Right ventricle myocardium inferior (tissue), 1 donor: Measurements from ENCODE around the gene NPB. TPM values are rescaled to one million over a fixed set of nuclear protein-coding genes. Genes with fewer than 3 reads are reported as not detected.
A peak's percentile ranks its signal among the peaks of the same experiment; 100 is the strongest.

Experiments used
- ATAC-seq: fragments of 200-7000 bp; cut with Tn5 transposase; one replicate; pipeline ENCODE4 v1.9.1; 2020; ENCODE audit warnings: mild to moderate bottlenecking, moderate library complexity
- DNase-seq: peaks from one replicate; pipeline ENCODE4 v3.0.0; 2021; ENCODE audit errors: missing footprints
- intact Hi-C: fragments of 100-400 bp; cut with DNase I; formaldehyde crosslinking; loops from one replicate; pipeline ENCODE4 v1.11.0; 2022
- total RNA-seq: library from RNA; stranded (reverse); fragmentation: NEBNext Ultra II Directional; extraction: Animal tissue kit (Norgen Biotek cat#: 25700); gene quantifications from one replicate; pipeline ENCODE4 v1.2.1, GENCODE V29; 2021
- donor health status: DM: no; HTN: yes; CAD: no; lungs with severe emphysema.

The NPB gene
- total RNA-seq, 1 donor from 2014 or later = 0.38 TPM

DNA sequence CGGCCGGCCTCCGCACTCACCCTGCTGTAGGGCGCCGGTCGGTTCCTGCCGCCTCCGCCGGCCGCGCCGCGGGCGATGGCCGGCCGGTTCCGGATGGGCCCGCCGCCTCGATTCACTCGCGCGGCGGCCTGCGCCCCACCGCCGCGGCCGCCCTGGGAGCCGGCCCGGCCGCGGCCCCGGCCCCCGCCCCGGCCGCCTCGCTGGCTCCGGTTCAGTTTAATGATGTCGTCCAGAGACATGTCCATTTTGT lies 10.8 kb upstream of the NPB start:
- intact Hi-C loops = no loop called here
- ATAC-seq = no peak
- DNase-seq = no peak

DNA sequence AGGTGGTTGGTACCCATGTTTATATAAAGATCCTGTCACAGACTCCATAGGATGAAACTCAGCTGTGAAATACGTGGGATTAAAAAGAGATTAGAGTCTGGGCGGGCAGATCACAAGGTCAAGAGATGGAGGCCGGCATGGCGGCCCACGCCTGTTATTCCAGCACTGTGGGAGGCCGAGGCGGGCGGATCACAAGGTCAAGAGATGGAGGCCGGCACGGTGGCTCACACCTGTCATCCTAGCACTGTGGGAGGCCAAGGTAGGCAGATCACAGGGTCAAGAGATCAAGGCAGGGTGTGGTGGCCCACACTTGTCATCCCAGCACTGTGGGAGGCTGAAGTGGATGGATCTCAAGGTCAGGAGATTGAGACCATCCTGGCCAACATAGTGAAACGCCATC lies 6.6 kb upstream of the NPB start:
- DNase-seq (no peak), ATAC-seq (no peak)
- intact Hi-C loops = no loop called here

DNA sequence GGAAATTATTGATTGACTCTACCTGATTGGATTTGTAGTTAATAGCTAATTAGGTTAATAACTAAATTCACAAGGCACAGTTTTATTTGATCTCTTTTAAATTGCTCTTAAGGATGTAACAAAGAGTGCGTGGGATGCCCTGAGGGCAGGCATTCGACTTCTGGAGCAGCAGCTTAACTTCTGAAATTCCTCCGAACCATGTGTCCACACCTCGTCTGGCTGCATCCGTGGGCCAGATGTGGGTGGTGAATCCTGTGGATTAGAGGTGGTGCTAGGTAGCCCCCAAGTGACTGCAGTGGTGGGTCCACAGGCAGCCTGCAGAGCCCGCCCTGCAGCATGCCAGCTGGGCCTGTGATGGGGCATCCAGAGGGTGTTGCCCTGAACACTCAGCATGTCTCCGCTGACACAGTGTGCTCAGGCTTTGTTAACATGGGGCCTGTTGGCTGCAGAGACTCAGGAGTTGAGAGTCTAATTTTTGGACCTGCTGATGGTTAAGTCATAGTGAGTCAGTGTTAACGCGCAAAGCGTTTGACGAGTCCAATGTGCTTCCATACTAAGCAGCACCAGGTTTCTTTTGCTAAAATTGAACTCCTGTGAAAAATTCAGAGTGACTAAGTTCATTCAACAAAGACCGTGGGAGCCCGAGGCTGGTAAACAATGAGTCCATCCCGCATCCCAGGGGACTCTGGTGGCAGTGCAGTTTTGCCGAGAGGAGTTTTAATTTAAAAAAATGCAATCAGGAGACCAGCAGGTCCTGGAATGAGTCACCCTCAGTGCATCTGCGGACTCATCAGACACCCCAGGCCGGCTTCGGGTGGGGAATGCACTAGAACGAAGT lies 3.8 kb upstream of the NPB start:
- DNase-seq (no peak), ATAC-seq (no peak)
- intact Hi-C loops = no loop called here

DNA sequence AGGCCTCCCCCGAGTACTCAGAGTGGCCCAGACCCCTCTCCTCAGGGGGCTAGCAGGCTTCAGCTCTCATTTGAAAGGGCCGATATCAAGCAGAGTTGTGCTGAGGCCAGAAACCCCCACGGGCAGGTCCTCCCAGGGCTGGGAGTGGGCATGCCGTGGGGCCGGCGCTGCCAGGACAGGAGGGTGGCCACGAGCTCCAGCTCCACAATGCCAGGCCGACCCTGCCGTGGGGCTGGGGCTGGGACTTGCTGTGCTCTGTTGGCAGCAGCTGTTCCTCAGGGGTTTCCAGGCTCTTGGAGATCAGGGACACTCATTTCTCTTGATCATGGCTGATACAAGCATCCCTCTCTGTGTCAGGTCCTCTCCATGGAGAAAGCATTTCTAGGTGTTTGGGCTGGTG lies 3.2 kb upstream of the NPB start:
- DNase-seq = no peak
- intact Hi-C loops = no loop called here
- ATAC-seq = no peak

DNA sequence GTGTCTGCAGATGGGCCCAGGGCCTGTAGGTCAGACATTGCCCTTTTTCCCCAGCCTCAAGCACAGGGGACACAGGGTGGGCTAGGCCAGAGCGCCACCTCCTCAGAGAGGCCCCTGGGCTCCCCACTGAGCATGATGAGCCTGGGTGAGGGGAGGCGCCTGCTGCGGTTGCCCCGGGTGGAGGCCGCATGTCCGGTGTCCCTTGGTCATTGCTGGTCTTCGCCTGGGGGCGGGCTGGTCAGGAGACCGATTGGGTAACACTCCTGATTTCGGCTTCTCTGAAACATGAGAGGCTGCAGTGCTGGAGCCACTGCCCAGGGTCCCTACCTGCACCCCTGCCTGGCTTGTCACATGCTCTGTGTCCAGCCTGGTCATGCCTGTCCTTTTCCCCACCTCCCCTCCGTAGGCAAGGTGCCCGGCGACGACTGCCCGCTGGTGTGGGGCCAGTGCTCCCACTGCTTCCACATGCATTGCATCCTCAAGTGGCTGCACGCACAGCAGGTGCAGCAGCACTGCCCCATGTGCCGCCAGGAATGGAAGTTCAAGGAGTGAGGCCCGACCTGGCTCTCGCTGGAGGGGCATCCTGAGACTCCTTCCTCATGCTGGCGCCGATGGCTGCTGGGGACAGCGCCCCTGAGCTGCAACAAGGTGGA lies 2.4 kb upstream of the NPB start:
- ATAC-seq (no peak), DNase-seq (no peak)
- intact Hi-C loops = no loop called here

DNA sequence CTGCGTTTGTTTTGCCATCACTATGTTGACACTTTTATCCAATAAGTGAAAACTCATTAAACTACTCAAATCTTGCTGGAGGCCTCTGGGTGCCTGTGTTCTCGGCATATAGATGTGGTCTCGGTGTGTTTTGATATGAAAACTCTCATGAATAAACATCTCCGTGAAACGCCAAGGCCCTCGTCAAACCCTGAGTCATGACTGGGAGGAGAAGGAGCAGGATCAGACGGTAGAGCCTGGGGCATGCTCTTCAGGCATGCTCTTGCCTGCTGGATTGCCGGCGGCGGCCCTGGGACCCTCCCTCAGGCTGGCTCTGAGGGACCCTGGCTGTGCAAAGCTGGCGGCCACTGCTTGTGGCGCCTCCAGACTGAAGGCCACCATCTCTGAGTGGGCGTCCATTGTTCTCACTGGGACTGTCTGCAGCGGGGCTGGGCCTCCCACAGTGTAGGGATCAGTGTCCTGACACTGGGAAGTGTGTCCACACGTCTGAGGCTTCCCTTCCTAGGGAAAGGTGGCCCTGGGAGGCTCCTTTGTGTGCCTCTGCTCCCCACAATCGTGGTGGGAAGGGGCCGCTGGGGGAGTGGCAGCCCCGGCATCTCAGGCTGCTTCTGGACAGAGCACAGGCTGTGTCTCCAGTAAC lies 1.7 kb upstream of the NPB start:
- no peak for ATAC-seq
- intact Hi-C loops = no loop called here
- no peak for DNase-seq

DNA sequence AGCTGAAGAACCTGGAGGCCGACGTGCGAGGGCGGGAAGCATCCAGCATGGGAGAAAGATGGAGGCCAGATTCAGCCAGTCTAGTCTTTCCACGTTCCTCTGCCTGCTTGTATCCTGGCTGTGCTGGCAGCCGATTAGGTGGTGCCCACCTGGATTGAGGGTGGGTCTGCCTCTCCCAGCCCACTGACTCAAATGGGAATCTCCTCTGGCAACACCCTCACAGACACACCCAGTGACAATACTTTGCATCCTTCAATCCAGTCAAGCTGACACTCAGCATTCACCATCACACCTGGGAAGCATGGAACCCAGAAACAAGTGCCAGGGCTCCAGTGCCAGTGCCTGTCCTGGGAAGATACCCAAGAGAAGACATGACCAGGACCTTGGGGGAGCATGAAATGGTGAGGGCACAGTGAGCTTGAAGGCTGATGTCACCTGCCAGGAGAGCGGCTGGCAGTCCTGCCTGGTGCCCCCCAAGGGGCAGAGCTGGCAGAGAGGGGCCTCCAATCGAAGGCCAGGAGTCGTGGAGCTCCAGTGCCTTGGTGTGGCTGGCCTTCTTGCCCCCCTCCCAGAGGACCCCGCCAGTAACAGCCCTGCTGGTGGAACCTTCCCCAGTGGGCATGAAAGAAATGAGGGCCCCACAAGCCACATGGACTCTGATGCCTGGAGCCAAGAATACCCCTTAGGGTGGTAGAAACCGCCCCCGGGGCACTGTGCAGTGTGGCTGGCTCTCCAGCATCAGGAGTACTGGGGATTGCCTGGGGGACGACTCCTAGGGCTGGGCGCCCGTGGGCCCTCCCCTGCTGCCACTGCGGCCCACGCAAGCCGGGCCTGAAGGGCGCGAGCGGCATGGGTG lies 643 bp upstream of the NPB start:
- ATAC-seq = no peak
- DNase-seq = no peak

DNA sequence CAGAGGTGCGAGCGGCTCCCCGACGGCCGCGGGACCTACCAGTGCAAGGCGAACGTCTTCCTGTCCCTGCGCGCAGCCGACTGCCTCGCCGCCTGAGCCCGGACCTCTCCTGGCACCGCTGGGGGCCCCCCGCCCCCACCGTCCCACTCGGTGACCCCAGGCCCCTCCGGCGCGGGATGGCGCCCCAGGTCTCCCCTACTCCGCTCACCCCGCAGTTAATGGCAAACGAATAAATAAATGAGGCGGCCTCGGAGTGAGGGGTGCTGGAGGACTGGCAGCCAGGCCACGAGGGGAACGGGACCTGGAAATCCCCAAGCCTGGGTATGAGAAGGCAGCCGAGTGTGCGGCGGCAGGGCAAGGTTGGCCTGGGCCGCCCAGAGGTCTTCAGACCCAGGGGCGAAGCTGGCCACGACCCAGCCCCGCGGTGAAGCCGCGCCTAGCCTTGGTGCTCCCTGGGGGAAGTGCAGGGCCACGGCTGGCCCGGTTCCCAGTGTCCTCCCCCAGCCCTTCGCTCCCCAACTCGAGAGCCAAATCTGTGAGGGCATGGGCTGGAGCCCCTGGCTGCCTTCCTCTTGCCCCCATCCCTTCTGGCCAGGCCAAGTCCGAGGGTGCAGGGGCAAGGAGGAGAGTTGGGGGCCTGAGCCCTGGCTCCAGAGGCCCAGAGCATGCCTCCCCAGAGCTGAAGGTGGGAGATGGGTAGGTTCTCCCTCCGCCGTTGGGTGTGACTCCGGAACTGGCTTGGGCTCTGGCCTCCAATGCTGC lies 796 bp downstream of the NPB start:
- intact Hi-C loops = no loop called here
- DNase-seq (no peak), ATAC-seq (peak; percentile 13)

More for the DNA sequence above, 643 bp upstream of the NPB start:
- intact Hi-C loops = no loop called here

DNA sequence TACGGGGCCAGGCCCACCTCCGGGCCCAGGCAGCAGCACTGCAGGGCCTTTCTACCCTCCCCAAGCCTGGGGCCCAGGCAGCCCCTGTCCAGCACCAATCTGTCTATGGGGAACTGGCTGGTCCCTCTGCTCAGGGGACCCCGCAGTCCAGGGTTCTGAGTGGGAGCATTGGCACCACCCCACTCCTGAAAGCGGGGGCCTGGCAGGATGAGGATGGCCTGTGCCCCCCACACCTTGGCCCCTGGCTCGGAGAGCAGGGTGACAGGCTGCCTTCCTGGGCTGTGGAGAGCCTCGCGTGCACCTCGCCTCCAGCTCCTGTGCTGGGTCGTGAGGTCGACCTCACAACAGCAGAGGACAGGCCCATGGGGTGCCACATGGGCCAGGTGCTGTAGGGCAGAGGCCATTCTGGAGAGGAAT lies 1.4 kb downstream of the NPB start:
- ATAC-seq = peak; percentile 2

DNA sequence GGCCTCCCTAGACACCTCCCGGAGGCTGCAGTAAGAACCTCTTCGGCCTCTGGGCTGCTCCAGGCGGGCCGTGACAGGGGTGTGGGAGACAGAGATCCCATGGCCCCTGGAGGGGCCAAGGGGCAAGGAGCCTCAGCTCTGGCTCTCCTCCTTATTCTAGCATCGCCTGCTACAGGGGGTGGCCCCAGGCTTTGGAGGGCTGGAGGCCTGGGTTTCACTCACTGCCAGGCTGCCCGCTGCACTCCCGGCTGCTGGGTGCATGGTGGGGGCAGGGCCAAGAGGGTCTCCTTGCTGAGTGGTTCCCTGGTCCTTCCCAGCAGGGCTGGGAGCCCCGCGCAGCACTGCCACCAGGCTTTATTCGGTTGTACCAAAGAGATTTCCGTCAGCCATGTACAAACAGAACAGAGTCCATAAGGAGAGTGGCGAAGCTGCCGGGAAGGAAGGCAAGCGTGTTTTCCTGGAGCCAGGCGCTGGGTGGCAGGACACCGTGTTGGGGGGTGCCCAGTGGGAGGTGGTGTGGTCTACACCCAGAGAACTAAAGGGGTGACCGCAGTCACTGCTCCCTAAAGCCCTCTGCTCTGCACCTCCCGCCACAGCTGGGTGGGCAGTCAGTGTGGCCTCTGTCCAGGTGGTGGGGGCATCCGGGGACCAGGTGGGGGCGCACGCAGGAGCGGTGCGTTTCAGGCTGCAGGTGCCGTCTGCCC lies 2.0 kb downstream of the NPB start:
- ATAC-seq (no peak), DNase-seq (no peak)
- intact Hi-C loops = no loop called here

More for the DNA sequence above, 1.4 kb downstream of the NPB start:
- DNase-seq = no peak
- intact Hi-C loops = no loop called here

DNA sequence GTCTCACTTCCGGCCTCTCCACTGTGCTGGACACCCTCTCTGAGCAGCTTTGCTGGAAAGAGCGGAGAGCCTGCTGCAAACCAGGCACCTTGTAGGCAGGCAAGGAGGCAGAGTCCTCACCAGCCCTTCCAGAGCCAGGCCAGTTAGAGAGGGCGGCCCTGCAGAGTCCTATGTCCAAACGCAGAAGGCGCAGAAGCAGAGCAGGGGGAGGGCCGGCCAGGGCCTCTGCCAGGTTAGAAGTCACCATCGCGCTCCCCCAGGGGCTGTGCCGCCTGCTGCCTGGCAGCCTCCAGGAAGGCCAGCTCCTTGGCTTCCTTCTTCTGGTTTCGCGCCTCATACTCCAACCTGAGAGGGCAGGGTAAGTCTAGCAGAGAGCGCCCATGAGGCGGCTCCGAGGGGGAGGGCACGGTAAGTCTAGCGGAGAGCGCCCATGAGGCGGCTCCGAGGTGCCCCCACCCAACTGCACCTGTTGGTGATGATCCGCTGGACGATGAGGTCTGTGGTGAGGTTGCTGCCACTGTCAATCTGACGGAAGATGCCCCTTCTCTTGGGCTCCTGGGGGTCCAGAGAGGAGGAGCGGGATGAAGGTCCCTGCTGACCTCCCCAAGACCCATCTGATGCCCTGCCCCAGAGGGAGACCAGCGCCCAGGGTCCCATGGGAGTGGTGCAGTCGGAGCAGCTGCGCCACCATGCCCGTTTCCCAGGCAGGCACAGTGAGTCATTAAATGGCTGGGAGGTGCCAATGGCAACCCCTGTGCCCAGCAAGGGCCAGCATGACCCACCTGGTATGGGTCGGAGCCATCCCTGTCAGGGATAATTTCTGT lies 2.8 kb downstream of the NPB start:
- ATAC-seq (no peak), DNase-seq (peak; percentile 66)
- intact Hi-C loops = no loop called here

DNA sequence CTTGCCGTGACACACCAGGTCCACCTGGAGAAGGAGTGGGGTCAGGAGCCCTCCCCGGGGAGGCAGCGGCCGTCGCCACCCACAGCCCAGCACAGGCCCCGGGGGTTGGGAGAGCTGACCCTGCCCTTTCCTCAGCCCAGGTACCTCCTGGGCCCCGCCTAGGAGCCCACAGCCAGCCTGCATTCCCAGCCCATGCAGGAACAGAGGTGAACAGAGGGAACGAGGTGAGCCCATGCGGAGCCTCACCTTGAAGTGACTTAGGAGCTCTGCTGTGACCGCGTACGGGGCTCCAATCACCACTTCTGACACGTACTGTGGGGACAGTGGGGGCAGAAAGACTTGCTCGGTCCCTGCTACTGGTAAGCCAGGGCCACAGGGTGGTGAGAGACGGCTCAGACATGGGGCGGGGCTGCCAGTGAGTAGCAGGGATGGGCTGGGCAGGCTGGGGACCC lies 3.4 kb downstream of the NPB start:
- intact Hi-C loops = no loop called here

DNA sequence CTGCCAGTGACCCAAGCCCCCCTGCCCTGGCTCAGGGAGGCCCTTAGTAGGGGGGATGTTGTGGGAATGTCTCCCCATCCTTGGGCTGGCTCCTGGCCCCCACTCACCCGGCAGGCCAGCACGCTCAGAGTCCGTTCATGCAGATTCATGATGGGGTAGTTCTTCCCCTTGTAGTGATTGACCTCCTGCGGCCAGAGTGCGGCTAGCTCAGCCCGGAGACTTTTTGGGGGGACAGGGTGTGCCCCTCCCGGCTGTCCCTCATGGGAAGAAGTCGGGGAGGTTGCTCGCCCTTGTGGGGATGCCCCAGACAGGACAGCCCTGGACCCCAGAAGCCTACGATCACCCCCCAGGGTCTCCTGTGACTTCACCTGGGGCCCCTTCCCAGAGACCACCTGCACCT lies 4.0 kb downstream of the NPB start:
- no peak for DNase-seq
- no peak for ATAC-seq
- intact Hi-C loops = no loop called here

More for the DNA sequence above, 3.4 kb downstream of the NPB start:
- DNase-seq (no peak), ATAC-seq (no peak)

DNA sequence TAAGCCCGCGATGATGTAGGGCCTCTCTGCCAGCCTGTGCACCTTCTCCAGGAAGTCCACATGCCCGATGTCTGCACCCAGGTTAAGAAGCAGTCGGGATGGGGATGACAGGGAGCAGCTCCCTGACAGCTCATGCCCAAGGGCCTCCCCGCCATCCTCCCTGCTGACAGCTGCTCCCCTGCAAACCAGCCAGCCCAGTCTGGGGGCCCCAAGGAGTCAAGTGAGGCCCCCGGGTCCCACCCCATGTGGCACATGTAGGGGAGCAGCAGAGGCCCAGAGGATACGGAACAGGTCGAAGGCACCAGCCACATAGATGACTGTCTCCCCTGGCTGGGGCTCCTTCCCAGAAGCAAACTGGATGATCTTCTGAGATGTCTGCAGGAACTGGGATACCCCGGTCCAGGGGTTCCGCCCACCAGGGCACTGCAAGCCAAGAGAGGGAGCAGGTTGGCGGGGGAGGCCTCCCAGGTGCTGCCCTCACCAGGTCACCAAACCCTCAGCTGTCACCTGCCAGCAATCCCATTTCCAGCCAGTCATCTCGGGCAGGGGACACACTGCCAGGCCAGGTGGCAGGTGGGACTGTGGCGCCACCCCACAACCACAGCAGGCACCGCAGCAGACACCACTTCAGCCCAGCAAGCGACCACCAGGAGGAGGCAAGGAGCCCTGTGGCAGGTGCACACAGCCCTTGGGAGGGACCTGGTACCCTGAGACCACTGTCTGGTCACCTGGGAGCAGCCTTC lies 4.6 kb downstream of the NPB start:
- intact Hi-C loops = no loop called here
- ATAC-seq (no peak), DNase-seq (peak; percentile 18)

DNA sequence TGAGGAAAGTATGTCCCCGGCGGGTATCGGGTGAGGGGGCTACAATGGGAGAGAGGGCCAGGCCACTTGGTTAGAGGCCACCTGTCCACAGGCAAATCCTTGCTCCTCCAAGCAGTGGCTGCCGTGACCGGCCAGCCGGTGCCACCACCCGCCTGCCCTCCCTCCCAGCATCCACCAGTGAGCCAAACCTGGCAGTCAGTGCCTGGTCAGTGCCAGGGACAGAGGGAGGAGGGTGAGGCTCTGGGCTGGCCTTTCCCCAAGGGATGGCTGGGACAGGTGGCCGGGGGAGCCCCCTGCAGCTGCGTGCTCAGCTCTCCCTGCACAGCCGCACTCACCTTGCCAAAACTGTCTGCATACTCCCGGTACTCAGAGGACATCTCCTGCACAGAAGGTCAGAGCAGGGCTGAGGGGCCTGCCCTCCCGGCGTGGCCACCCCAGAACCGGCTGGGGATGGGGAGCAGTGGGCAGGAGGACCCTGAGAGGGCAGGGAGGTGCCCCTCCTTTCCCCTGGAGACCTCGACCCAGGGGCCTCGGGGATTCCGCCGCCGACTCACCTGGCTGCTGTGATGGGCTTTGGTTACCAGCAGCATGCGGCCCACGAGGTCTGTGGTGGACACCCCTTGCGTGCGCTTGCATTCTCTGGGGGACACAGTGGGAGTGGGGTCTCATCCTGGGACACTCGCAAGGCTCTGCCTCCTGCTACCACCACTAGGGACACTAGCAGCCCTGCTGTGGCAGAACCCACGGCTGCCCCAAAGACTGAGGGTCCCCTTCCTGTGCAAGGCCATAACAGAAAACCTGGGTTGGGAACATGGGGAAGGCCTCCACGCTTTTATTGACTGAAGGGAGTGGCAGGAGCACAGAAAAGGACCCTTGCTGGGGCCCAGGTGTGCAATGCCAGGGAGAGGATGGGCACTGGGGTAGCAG lies 5.4 kb downstream of the NPB start:
- no peak for ATAC-seq
- peak; percentile 48 for DNase-seq
- intact Hi-C loops = no loop called here

DNA sequence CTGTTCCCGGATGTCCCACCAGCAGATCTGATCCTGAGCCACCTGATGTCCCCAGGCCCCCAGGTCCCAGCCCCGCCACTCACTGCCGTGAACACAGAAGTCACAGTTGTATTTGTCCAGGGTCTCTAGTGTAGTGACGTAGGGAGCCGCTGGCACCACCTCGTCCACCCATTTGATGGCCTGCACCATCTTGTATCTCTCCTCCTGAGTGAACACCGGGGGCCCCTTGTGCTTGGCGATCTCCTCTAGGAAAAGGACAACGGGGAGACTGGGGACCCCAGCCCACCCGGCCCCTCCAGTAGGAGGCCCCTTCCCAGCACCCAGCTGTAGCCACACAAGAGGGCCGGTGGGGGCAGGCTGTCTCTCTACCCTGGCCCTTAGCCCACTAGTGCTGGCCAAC lies 6.8 kb downstream of the NPB start:
- no peak for DNase-seq
- intact Hi-C loops = no loop called here
- ATAC-seq = no peak
